HEK293 (cell line): Measurements from ENCODE around the gene IQSEC1.

Source experiments
- CTCF ChIP-seq: fragments of 450-650 bp; formaldehyde crosslinking; IDR thresholded peaks from 2 replicates; pipeline ENCODE4 v1.5.1; 2016; ENCODE audit warnings: missing biosample characterization, missing genetic modification characterization
- ZBTB26 ChIP-seq: fragments of 450-650 bp; formaldehyde crosslinking; optimal IDR thresholded peaks from 2 replicates; pipeline ENCODE3; 2016; ENCODE audit warnings: missing biosample characterization, mild to moderate bottlenecking, missing genetic modification characterization
- ZNF211 ChIP-seq: fragments of 450-650 bp; formaldehyde crosslinking; IDR thresholded peaks from 2 replicates; pipeline ENCODE4 v1.5.1; 2016; ENCODE audit warnings: low read depth, missing biosample characterization, missing genetic modification characterization
- ZNF221 ChIP-seq: fragments of 450-650 bp; formaldehyde crosslinking; IDR thresholded peaks from 2 replicates; pipeline ENCODE4 v1.5.1; 2017; ENCODE audit warnings: missing biosample characterization, missing genetic modification characterization, borderline replicate concordance
- ZNF621 ChIP-seq: fragments of 450-650 bp; formaldehyde crosslinking; IDR thresholded peaks from 2 replicates; pipeline ENCODE4 v1.5.1; 2017; ENCODE audit warnings: missing biosample characterization, missing genetic modification characterization
- ZNF639 ChIP-seq: fragments of 450-650 bp; formaldehyde crosslinking; IDR thresholded peaks from 2 replicates; pipeline ENCODE4 v1.5.1; 2016; ENCODE audit warnings: missing biosample characterization, missing genetic modification characterization
- ZNF830 ChIP-seq: fragments of 450-650 bp; IDR thresholded peaks from 2 replicates; pipeline ENCODE4 v1.5.0; 2018; ENCODE audit warnings: missing biosample characterization, missing genetic modification characterization, low read depth, mild to moderate bottlenecking, moderate library complexity

GRCh38 chr3:12980596-12981290 is 92.5 kb downstream of the IQSEC1 start:
- no peak for TF ChIP-seq ZNF830 (tag by site-specific recombination)
- TF ChIP-seq ZNF639 = no peak
- TF ChIP-seq CTCF (tag by site-specific recombination) = no peak
- TF ChIP-seq ZNF221 (tag by site-specific recombination) = no peak
- no peak for TF ChIP-seq ZBTB26 (tag by site-specific recombination)
- no peak for TF ChIP-seq ZNF621
- no peak for TF ChIP-seq ZNF211 (tag by site-specific recombination)
